Thyroid gland (tissue), 4 donors: ENCODE results near the gene AKR1C3. TPM values are rescaled to one million over a fixed set of nuclear protein-coding genes. Genes with fewer than 3 reads are reported as not detected.

ENCODE experiments used
- DNase-seq, 2 donors: peaks; one replicate each; pipeline ENCODE4 v3.0.0-alpha.2; 2019
- H3K27ac ChIP-seq, 3 donors: fragments of 200-600 bp; sonication (generic); 1 replicate in 2 of 3; 2 replicates in 1 of 3; pipeline ENCODE4 v1.5.1; 2016 to 2019; ENCODE audit warnings: mild to moderate bottlenecking in 1 of 3, moderate library complexity in 1 of 3
- H3K27me3 ChIP-seq: fragments of 200-600 bp; sonication (generic); one replicate; pipeline ENCODE4 v1.5.1; 2019
- H3K36me3 ChIP-seq, 2 donors: fragments of 200-600 bp; sonication (generic); one replicate each; pipeline ENCODE4 v1.5.1; 2016 to 2019
- H3K4me1 ChIP-seq, 2 donors: fragments of 200-600 bp; sonication (generic); one replicate each; pipeline ENCODE4 v1.5.1; 2017 to 2019
- H3K4me3 ChIP-seq, 3 donors: fragments of 200-600 bp; sonication (generic); replicated peaks in 1 of 3; 1 replicate in 2 of 3; 2 replicates in 1 of 3; pipeline ENCODE4 v1.5.1; 2016; ENCODE audit warnings: mild to moderate bottlenecking in 1 of 3
- H3K9me3 ChIP-seq: fragments of 200-600 bp; sonication (generic); one replicate; pipeline ENCODE4 v1.5.1; 2017
- CTCF ChIP-seq, 6 experiments: fragments of 200-600 bp in 3 of 6; fragments of 450-650 bp in 3 of 6; sonication (generic) in 3 of 6; IDR thresholded peaks; one replicate each; pipeline ENCODE4 v1.5.1; 2016 to 2019; ENCODE audit warnings: antibody characterized with exemption in 6 of 6, mild to moderate bottlenecking in 2 of 6, inconsistent platforms in 1 of 6, moderate library complexity in 1 of 6
- POLR2A ChIP-seq, 2 donors: fragments of 450-650 bp; IDR thresholded peaks; one replicate each; pipeline ENCODE4 v1.6.1; 2017; ENCODE audit warnings: antibody characterized with exemption in 2 of 2, mild to moderate bottlenecking in 2 of 2, moderate library complexity in 1 of 2
- WGBS, 2 donors: methylation state at CpG; one replicate each; pipeline ENCODE4 v1.1.5; 2017; 5-methylcytosine and 5-hydroxymethylcytosine counted together
- intact Hi-C: fragments of 100-400 bp; cut with DNase I; formaldehyde crosslinking; loops from one replicate; pipeline ENCODE4 v1.15.1; 2023
- total RNA-seq, 4 donors: library from RNA; depleted of rRNA; stranded (reverse); fragments of >200 nt; gene quantifications; one replicate each; pipeline ENCODE4 v1.2.3, GENCODE V29; 2016

Gene AKR1C3
- total RNA-seq, 4 donors from 2014 or later: 42.7 to 73.6 (median 67.4) TPM

- no peak overlapping the region for H3K4me3 ChIP-seq
- no peaks in the 10 kb centered on the region for H3K4me1 ChIP-seq
- no peaks in the 10 kb centered on the region for H3K9me3 ChIP-seq
- H3K27ac ChIP-seq: no peak overlapping the region
- no peak for DNase-seq
- no peaks in the 10 kb centered on the region for H3K36me3 ChIP-seq
- TF ChIP-seq POLR2A (IDR thresholded peaks at IDR 0.05) (no peak), CTCF (IDR thresholded peaks at IDR 0.05) (no peak)
- H3K27me3 ChIP-seq: no peaks in the 10 kb centered on the region
- intact Hi-C loops: no loop called here
- WGBS, 2 donors: 74 to 79% methylated on average over 5 of the region's 5 CpGs
These were observed 53.2 kb downstream of the AKR1C3 start for GRCh38 chr10:5147255-5147980.

- Histone ChIP-seq H3K4me1 (no peaks in the 10 kb centered on the region), H3K9me3 (no peaks in the 10 kb centered on the region), H3K36me3 (no peaks in the 10 kb centered on the region), H3K27ac (no peak overlapping the region), H3K4me3 (no peak overlapping the region), H3K27me3 (no peaks in the 10 kb centered on the region)
- TF ChIP-seq CTCF (IDR thresholded peaks at IDR 0.05) (no peak), POLR2A (IDR thresholded peaks at IDR 0.05) (no peak)
- intact Hi-C loops: no loop called here
- no peak for DNase-seq
- 64 to 65% methylated on average over 3 of the region's 3 CpGs for WGBS, 2 donors
These were observed 53.9 kb downstream of the AKR1C3 start for GRCh38 chr10:5147981-5148677.

DNA sequence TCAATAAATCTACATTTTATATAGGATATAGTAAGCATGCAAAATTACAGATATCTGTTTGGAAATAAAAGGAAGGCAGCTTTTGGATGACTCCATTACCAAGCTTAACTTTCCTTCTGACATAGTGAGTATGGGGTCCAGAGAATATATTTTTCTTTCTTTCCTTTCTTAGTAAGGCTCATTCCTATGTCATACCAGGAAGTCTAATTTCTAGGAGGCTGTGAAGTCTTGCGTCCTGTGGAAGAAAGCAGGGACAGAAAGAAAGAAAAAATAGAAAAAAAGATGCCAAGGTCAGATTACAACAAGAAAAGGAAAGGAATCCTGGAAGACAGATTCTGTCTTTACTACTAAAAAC is 54.4 kb downstream of the AKR1C3 start:
- Histone ChIP-seq H3K4me1 (no peaks in the 10 kb centered on the region), H3K9me3 (no peaks in the 10 kb centered on the region), H3K4me3 (no peak overlapping the region), H3K36me3 (no peaks in the 10 kb centered on the region), H3K27me3 (no peaks in the 10 kb centered on the region), H3K27ac (no peak overlapping the region)
- no peak for DNase-seq
- intact Hi-C loops: no loop called here
- 72 to 75% methylated on average over 1 of the region's 1 CpG for WGBS, 2 donors
- TF ChIP-seq CTCF (IDR thresholded peaks at IDR 0.05) (no peak), POLR2A (IDR thresholded peaks at IDR 0.05) (no peak)

DNA sequence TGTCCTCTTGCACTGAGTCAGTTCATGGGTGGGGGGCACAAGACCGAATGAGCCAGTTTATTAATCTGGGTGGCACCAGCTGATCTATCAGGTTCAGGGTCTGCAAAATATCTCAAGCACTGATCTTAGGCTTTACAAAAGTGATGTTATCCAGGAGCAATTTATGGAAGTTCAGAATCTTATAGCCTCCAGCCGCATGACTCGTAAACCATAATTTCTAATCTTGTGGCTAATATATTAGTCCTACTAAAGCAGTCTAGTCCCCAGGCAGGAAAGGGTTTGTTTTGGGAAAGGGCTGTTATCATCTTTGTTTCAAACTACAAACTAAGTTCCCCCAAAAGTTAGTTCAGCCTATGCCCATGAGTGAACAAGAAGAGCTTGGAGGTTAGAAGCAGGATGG is 56.9 kb downstream of the AKR1C3 start:
- DNase-seq: no peak
- TF ChIP-seq CTCF (IDR thresholded peaks at IDR 0.05) (no peak), POLR2A (IDR thresholded peaks at IDR 0.05) (no peak)
- no peaks in the 10 kb centered on the region for H3K36me3 ChIP-seq
- intact Hi-C loops: no loop called here
- H3K4me1 ChIP-seq: no peaks in the 10 kb centered on the region
- H3K27me3 ChIP-seq: no peaks in the 10 kb centered on the region
- no peak overlapping the region for H3K4me3 ChIP-seq
- WGBS, 2 donors: 94 to 97% methylated on average over 3 of the region's 3 CpGs
- H3K9me3 ChIP-seq: no peaks in the 10 kb centered on the region
- H3K27ac ChIP-seq: no peak overlapping the region

DNA sequence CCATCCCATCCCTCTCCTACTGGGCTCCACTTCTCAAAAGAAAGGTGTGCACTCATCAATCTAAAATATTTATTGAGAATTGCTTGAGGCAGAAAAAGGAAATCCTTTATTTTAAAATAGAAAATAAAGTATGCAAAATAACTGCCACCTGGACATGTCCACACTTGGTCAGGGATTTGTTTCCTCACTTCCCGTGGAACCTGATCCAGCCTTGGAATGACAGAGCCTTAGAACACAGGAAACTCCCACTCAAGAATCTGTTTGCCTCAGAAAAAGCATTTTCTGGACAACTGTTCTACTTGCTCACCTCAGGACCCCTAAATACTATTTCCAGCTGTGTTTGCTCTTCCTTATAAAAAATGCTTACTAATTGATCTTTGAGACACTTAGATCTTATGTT is 61.7 kb downstream of the AKR1C3 start:
- no peaks in the 10 kb centered on the region for H3K9me3 ChIP-seq
- 55 to 60% methylated on average over 1 of the region's 1 CpG for WGBS, 2 donors
- no peak for TF ChIP-seq CTCF (IDR thresholded peaks at IDR 0.05)
- TF ChIP-seq POLR2A (IDR thresholded peaks at IDR 0.05): no peak
- H3K36me3 ChIP-seq: no peaks in the 10 kb centered on the region
- H3K4me1 ChIP-seq: no peaks in the 10 kb centered on the region
- intact Hi-C loops: no loop called here
- H3K4me3 ChIP-seq: no peak overlapping the region
- H3K27me3 ChIP-seq: no peaks in the 10 kb centered on the region
- H3K27ac ChIP-seq: no peak overlapping the region
- DNase-seq: no peak
